Measurements from ENCODE around the gene EARS2.

Gene EARS2

DNA sequence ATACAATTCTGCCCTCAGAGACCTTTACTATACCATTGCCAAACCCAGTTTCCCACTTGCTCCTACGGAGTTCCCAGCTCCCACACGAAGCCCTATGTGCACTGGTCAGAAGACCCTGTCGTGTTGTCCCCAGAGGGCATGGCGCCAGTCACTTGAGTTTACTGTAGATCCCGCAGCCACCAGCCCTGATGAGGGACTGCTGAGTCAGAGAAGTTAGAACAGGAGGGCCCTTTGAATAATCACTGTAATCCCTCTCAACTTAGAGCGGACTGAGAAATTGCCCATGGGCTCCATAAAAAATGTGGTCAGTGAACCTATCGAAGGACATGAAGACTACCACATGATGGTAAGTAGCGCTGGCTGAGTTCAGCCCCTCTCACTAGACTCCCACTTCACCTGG, 9.6 kb upstream of the EARS2 start:
- H3K4me1 ChIP-seq (ENCODE audit: control insufficient read depth in 1 of 2, insufficient read depth in 1 of 2, low read depth in 1 of 2, low read length in 1 of 2), result no peaks in the 10 kb centered on the region
- H3K27ac ChIP-seq, result no peak overlapping the region
- TF ChIP-seq, protein P1, sequence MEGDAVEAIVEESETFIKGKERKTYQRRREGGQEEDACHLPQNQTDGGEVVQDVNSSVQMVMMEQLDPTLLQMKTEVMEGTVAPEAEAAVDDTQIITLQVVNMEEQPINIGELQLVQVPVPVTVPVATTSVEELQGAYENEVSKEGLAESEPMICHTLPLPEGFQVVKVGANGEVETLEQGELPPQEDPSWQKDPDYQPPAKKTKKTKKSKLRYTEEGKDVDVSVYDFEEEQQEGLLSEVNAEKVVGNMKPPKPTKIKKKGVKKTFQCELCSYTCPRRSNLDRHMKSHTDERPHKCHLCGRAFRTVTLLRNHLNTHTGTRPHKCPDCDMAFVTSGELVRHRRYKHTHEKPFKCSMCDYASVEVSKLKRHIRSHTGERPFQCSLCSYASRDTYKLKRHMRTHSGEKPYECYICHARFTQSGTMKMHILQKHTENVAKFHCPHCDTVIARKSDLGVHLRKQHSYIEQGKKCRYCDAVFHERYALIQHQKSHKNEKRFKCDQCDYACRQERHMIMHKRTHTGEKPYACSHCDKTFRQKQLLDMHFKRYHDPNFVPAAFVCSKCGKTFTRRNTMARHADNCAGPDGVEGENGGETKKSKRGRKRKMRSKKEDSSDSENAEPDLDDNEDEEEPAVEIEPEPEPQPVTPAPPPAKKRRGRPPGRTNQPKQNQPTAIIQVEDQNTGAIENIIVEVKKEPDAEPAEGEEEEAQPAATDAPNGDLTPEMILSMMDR (IDR thresholded peaks at IDR 0.05), result no peak
- H3K9me3 ChIP-seq, result no peaks in the 10 kb centered on the region
- peaks cover 53% of the 10 kb centered on the region for H3K36me3 ChIP-seq
- H3K4me3 ChIP-seq (ENCODE audit: low read depth in 1 of 2, low read length in 1 of 2), result no peak overlapping the region
- H3K27me3 ChIP-seq, result no peaks in the 10 kb centered on the region

DNA sequence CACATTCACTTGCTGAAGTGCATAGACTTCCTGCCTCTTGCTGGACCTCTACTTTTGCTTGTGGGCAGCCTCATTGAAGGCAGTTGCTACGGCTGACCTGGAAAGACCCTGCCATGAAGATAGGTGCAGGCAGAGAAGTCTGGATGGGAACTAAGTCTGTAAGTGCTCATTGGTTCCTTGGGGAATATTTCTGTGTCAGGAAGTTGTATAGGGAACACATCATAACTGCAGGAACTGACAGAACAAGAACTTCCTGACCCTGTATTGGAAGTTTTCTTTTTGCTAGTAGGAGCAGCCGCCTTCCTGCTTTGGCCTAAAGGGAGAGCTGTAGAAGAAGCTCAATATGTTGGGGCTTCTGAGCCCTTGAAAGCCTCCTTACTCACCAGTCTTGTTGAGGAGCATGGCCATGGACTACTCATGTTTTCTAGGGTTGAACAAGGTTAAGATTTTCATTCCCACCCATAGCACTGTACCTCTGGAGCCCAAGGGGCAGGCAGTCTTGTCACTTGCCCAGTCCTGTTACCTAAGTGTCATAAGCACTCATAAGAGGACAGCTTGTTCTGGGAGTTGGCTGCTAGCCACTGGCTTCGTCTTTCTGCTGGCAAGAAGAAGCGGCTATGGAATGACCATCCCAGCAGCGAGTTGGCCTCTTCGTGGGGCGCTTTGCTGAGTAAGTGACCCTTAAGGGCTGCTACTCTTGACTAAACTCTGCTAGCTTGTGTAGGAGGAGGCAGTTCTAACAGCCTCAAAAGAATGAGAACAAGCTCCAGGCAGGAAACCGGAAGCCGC, 7.6 kb upstream of the EARS2 start:
- H3K4me1 ChIP-seq (ENCODE audit: control insufficient read depth in 1 of 2, insufficient read depth in 1 of 2, low read depth in 1 of 2, low read length in 1 of 2), result no peaks in the 10 kb centered on the region
- H3K36me3 ChIP-seq, result peaks cover 53% of the 10 kb centered on the region
- TF ChIP-seq, protein P1 (IDR thresholded peaks at IDR 0.05), result no peak
- no peak overlapping the region for H3K27ac ChIP-seq
- no peaks in the 10 kb centered on the region for H3K27me3 ChIP-seq
- no peaks in the 10 kb centered on the region for H3K9me3 ChIP-seq
- no peak overlapping the region for H3K4me3 ChIP-seq (ENCODE audit: low read depth in 1 of 2, low read length in 1 of 2)

DNA sequence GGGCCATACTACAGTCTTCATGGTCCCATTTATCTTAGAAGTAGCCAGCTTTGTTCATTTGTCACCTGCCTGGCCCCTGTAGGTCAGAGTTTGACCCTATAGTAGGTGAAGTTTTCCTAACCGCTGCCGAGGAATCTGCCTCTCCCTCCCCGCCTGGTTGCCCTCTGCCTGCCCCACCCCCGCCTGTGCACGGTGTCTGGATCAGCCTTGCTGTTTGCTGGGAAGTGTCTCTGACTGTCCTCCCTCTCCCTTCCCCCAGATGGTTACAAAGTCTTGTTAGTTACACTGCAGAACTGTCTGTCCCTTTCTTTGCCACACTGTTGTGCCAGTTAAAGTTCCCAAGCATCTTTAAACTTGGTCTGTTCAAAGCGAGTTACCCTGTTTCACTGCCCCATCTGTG, 6.0 kb upstream of the EARS2 start:
- Histone ChIP-seq H3K36me3 (peaks cover 50% of the 10 kb centered on the region), H3K27ac (no peak overlapping the region), H3K4me1 (ENCODE audit: control insufficient read depth in 1 of 2, insufficient read depth in 1 of 2, low read depth in 1 of 2, low read length in 1 of 2) (peaks cover 3 to 6% of the 10 kb centered on the region in 2 experiments), H3K9me3 (no peaks in the 10 kb centered on the region), H3K27me3 (no peaks in the 10 kb centered on the region), H3K4me3 (ENCODE audit: low read depth in 1 of 2, low read length in 1 of 2) (no peak overlapping the region)
- TF ChIP-seq, protein P1 (IDR thresholded peaks at IDR 0.05), result no peak

DNA sequence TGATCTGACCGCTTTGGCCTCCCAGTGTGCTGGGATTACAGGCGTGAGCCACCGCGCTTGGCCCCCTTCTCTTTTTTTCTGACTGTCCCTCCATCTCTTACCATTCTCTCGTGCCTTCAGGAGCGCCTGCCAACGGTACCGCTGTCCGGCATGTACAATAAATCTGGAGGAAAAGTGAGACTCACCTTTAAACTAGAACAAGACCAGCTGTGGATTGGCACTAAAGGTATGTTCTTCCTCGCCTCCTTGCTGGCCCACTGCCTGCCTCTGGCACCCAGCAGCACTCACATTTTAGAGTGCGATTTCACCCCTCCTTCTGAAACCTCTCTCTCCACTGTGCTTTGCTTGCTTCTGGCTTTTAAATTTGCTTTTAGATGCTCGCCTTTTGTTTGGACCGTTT, 5.4 kb upstream of the EARS2 start:
- Histone ChIP-seq H3K36me3 (peaks cover 46% of the 10 kb centered on the region), H3K27me3 (no peaks in the 10 kb centered on the region), H3K9me3 (no peaks in the 10 kb centered on the region), H3K4me3 (ENCODE audit: low read depth in 1 of 2, low read length in 1 of 2) (no peak overlapping the region), H3K4me1 (ENCODE audit: control insufficient read depth in 1 of 2, insufficient read depth in 1 of 2, low read depth in 1 of 2, low read length in 1 of 2) (peaks cover 7 to 11% of the 10 kb centered on the region in 2 experiments), H3K27ac (no peak overlapping the region)
- TF ChIP-seq, protein P1 (IDR thresholded peaks at IDR 0.05), result no peak

DNA sequence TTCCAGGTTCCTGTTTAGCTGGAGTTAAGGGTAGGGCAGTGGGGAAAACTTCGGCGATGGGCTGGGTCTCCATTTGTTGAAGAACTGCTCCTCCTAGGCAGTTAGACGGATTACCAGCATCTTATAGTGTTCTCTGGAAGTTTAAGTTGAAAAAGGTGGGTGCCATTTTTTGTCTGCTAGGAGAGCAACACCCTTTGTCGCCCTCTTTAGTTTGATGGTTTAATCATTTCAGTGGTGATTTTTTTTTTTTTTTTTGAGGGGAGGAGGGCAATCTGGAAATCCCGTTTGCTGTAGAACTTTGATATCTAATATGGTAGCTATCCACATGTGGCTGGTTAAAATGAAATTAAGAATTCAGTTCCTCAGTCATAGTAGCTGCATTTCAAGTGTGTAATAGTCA, 4.4 kb upstream of the EARS2 start:
- Histone ChIP-seq H3K27ac (no peak overlapping the region), H3K36me3 (peaks cover 37% of the 10 kb centered on the region), H3K4me1 (ENCODE audit: control insufficient read depth in 1 of 2, insufficient read depth in 1 of 2, low read depth in 1 of 2, low read length in 1 of 2) (peaks cover 11 to 16% of the 10 kb centered on the region in 2 experiments), H3K4me3 (ENCODE audit: low read depth in 1 of 2, low read length in 1 of 2) (no peak overlapping the region), H3K9me3 (no peaks in the 10 kb centered on the region), H3K27me3 (no peaks in the 10 kb centered on the region)
- TF ChIP-seq, protein P1 (IDR thresholded peaks at IDR 0.05), result no peak

All from neutrophil (primary cell).